ENCODE results near the gene ASB2. TPM values are rescaled to one million over a fixed set of nuclear protein-coding genes. Genes with fewer than 3 reads are reported as not detected.

Gene ASB2
- total RNA-seq, 2 experiments from 2014 or later = 15.8 to 17.0 TPM

- H3K4me3 Mint-ChIP-seq = peak overlapping the region; percentile 81
- DNase-seq (peak; percentile 75), ATAC-seq (peak; percentile 26)
- ChIA-PET POLR2A (interaction anchor here (0.6 to 11.2 kb wide), 11 partner anchors 9 to 1386 kb away, joined by 3 to 303 read pairs (median 5); partner anchors contain the start of genes ASB2 and CCDC197), CTCF (interaction anchor here (0.8 to 19.2 kb wide), 8 partner anchors 8 to 50 kb away, joined by 3 to 376 read pairs (median 4); no protein-coding TSS in a partner anchor)
- H3K36me3 Mint-ChIP-seq (ENCODE audit: low read depth) = peaks cover 18% of the 10 kb centered on the region
- peak overlapping the region; percentile 96 for H3K27ac Mint-ChIP-seq
- no peaks in the 10 kb centered on the region for H3K27me3 Mint-ChIP-seq (ENCODE audit: low read depth)
- H3K9me3 Mint-ChIP-seq (ENCODE audit: insufficient read depth) = no peaks in the 10 kb centered on the region
- peaks cover 89% of the 10 kb centered on the region for H3K4me1 Mint-ChIP-seq (ENCODE audit: low read depth)
Observed at GRCh38 chr14:93954900-93955849, 21.2 kb downstream of the ASB2 start.

- H3K4me3 Mint-ChIP-seq = peak overlapping the region; percentile 81
- CTCF ChIA-PET = interaction anchor here (1.2 to 19.2 kb wide), 3 partner anchors 9 to 16 kb away, joined by 3 to 376 read pairs (median 46); no protein-coding TSS in a partner anchor
- H3K27me3 Mint-ChIP-seq (ENCODE audit: low read depth) = no peaks in the 10 kb centered on the region
- ATAC-seq (no peak), DNase-seq (no peak)
- peak overlapping the region; percentile 96 for H3K27ac Mint-ChIP-seq
- no peaks in the 10 kb centered on the region for H3K9me3 Mint-ChIP-seq (ENCODE audit: insufficient read depth)
- peaks cover 17% of the 10 kb centered on the region for H3K36me3 Mint-ChIP-seq (ENCODE audit: low read depth)
- H3K4me1 Mint-ChIP-seq (ENCODE audit: low read depth) = peaks cover 84% of the 10 kb centered on the region
- POLR2A ChIA-PET = interaction anchor here (0.8 to 11.2 kb wide), 6 partner anchors 10 to 45 kb away, joined by 3 to 303 read pairs (median 6); partner anchors contain the start of genes ASB2 and CCDC197
Observed at GRCh38 chr14:93954516-93954830, 21.9 kb downstream of the ASB2 start.

- DNase-seq (no peak), ATAC-seq (no peak)
- peaks cover 19% of the 10 kb centered on the region for H3K36me3 Mint-ChIP-seq (ENCODE audit: low read depth)
- peaks cover 78% of the 10 kb centered on the region for H3K4me1 Mint-ChIP-seq (ENCODE audit: low read depth)
- peak overlapping the region; percentile 81 for H3K4me3 Mint-ChIP-seq
- ChIA-PET CTCF (interaction anchor here (1.6 to 19.2 kb wide), 3 partner anchors 14 to 51 kb away, joined by 10 to 376 read pairs (median 17); no protein-coding TSS in a partner anchor), POLR2A (interaction anchor here (1.1 to 11.2 kb wide), 5 partner anchors 10 to 38 kb away, joined by 3 to 303 read pairs (median 9); partner anchors contain the start of gene ASB2)
- peak overlapping the region; percentile 96 for H3K27ac Mint-ChIP-seq
- H3K27me3 Mint-ChIP-seq (ENCODE audit: low read depth) = no peaks in the 10 kb centered on the region
- no peaks in the 10 kb centered on the region for H3K9me3 Mint-ChIP-seq (ENCODE audit: insufficient read depth)
Observed at GRCh38 chr14:93953739-93954515, 22.4 kb downstream of the ASB2 start.

GRCh38 chr14:93953263-93953662 is 23.1 kb downstream of the ASB2 start:
- ATAC-seq (no peak), DNase-seq (no peak)
- ChIA-PET POLR2A (interaction anchor here (1.1 to 3.9 kb wide), 4 partner anchors 11 to 38 kb away, joined by 3 to 24 read pairs (median 6); partner anchors contain the start of gene ASB2), CTCF (interaction anchor here (1.4 to 19.2 kb wide), 5 partner anchors 10 to 84 kb away, joined by 3 to 376 read pairs (median 10); no protein-coding TSS in a partner anchor)
- Mint-ChIP-seq H3K27me3 (ENCODE audit: low read depth) (no peaks in the 10 kb centered on the region), H3K4me1 (ENCODE audit: low read depth) (peaks cover 72% of the 10 kb centered on the region), H3K9me3 (ENCODE audit: insufficient read depth) (no peaks in the 10 kb centered on the region), H3K27ac (peak overlapping the region; percentile 62), H3K36me3 (ENCODE audit: low read depth) (peaks cover 23% of the 10 kb centered on the region), H3K4me3 (peak overlapping the region; percentile 81)

GRCh38 chr14:93952829-93953228 is 23.5 kb downstream of the ASB2 start:
- ATAC-seq (no peak), DNase-seq (no peak)
- no peaks in the 10 kb centered on the region for H3K27me3 Mint-ChIP-seq (ENCODE audit: low read depth)
- no peaks in the 10 kb centered on the region for H3K9me3 Mint-ChIP-seq (ENCODE audit: insufficient read depth)
- peaks cover 23% of the 10 kb centered on the region for H3K36me3 Mint-ChIP-seq (ENCODE audit: low read depth)
- ChIA-PET CTCF (interaction anchor here (1.0 to 19.2 kb wide), 8 partner anchors 10 to 84 kb away, joined by 3 to 376 read pairs (median 4); no protein-coding TSS in a partner anchor), POLR2A (interaction anchor here (0.5 to 3.9 kb wide), 7 partner anchors 11 to 128 kb away, joined by 3 to 24 read pairs (median 3); partner anchors contain the start of genes ASB2, CCDC197, DDX24 and IFI27L1)
- H3K4me1 Mint-ChIP-seq (ENCODE audit: low read depth) = peaks cover 67% of the 10 kb centered on the region
- peak overlapping the region; percentile 62 for H3K27ac Mint-ChIP-seq
- H3K4me3 Mint-ChIP-seq = no peak overlapping the region

- H3K4me1 Mint-ChIP-seq (ENCODE audit: low read depth) = peaks cover 58% of the 10 kb centered on the region
- H3K9me3 Mint-ChIP-seq (ENCODE audit: insufficient read depth) = no peaks in the 10 kb centered on the region
- no peak overlapping the region for H3K4me3 Mint-ChIP-seq
- DNase-seq = no peak
- CTCF ChIA-PET = interaction anchor here (1.0 to 19.2 kb wide), 8 partner anchors 11 to 85 kb away, joined by 3 to 376 read pairs (median 4); no protein-coding TSS in a partner anchor
- no peak overlapping the region for H3K27ac Mint-ChIP-seq
- H3K36me3 Mint-ChIP-seq (ENCODE audit: low read depth) = peaks cover 25% of the 10 kb centered on the region
- POLR2A ChIA-PET = interaction anchor here (0.8 to 3.9 kb wide), 4 partner anchors 12 to 45 kb away, joined by 3 to 24 read pairs (median 6); partner anchors contain the start of gene CCDC197
- ATAC-seq = no peak
- H3K27me3 Mint-ChIP-seq (ENCODE audit: low read depth) = no peaks in the 10 kb centered on the region
Observed at GRCh38 chr14:93951635-93952540, 24.5 kb downstream of the ASB2 start.

- Mint-ChIP-seq H3K9me3 (ENCODE audit: insufficient read depth) (no peaks in the 10 kb centered on the region), H3K36me3 (ENCODE audit: low read depth) (peaks cover 28% of the 10 kb centered on the region), H3K4me3 (no peak overlapping the region), H3K27ac (no peak overlapping the region), H3K27me3 (ENCODE audit: low read depth) (no peaks in the 10 kb centered on the region), H3K4me1 (ENCODE audit: low read depth) (peaks cover 50% of the 10 kb centered on the region)
- ATAC-seq = no peak
- no peak for DNase-seq
- ChIA-PET CTCF (interaction anchor here (1.0 to 19.2 kb wide), 2 partner anchors 11 to 50 kb away, joined by 3 to 376 read pairs; no protein-coding TSS in a partner anchor), POLR2A (no interaction called here)
Observed at GRCh38 chr14:93950948-93951634, 25.3 kb downstream of the ASB2 start.

- Mint-ChIP-seq H3K36me3 (ENCODE audit: low read depth) (peaks cover 31% of the 10 kb centered on the region), H3K4me1 (ENCODE audit: low read depth) (peaks cover 35% of the 10 kb centered on the region), H3K9me3 (ENCODE audit: insufficient read depth) (no peaks in the 10 kb centered on the region), H3K4me3 (no peak overlapping the region), H3K27ac (no peak overlapping the region), H3K27me3 (ENCODE audit: low read depth) (no peaks in the 10 kb centered on the region)
- POLR2A ChIA-PET = interaction anchor here (0.7 to 1.6 kb wide), 4 partner anchors 21 to 154 kb away, joined by 3 to 4 read pairs (median 3); no protein-coding TSS in a partner anchor
- ATAC-seq = no peak
- CTCF ChIA-PET = interaction anchor here (0.6 to 19.2 kb wide), 6 partner anchors 10 to 231 kb away, joined by 3 to 376 read pairs (median 9); no protein-coding TSS in a partner anchor
- no peak for DNase-seq
Observed at GRCh38 chr14:93949511-93950075, 26.8 kb downstream of the ASB2 start.

- Mint-ChIP-seq H3K4me3 (no peak overlapping the region), H3K9me3 (ENCODE audit: insufficient read depth) (no peaks in the 10 kb centered on the region), H3K4me1 (ENCODE audit: low read depth) (peaks cover 12% of the 10 kb centered on the region), H3K27me3 (ENCODE audit: low read depth) (no peaks in the 10 kb centered on the region), H3K27ac (no peak overlapping the region), H3K36me3 (ENCODE audit: low read depth) (peaks cover 25% of the 10 kb centered on the region)
- no peak for ATAC-seq
- no peak for DNase-seq
- ChIA-PET POLR2A (interaction anchor here (1.2 kb wide), 1 partner anchor 12 kb away, joined by 3 read pairs; no protein-coding TSS in a partner anchor), CTCF (interaction anchor here (1.0 to 19.2 kb wide), 5 partner anchors 7 to 53 kb away, joined by 3 to 376 read pairs (median 15); partner anchors contain the start of gene CCDC197)
Observed at GRCh38 chr14:93947282-93947681, 29.1 kb downstream of the ASB2 start.
